GM23248 (cell line): ENCODE measurements around the gene CPLX1. TPM values are rescaled to one million over a fixed set of nuclear protein-coding genes. Genes with fewer than 3 reads are reported as not detected.

Source experiments
- DNase-seq: peaks from one replicate; pipeline ENCODE4 v3.0.0-alpha.2; 2015
- H2AFZ ChIP-seq: fragments of 200-600 bp; sonication (generic); 2 replicates; pipeline ENCODE4 v1.6.1; 2016; ENCODE audit warnings: antibody characterized with exemption
- H3F3A ChIP-seq: fragments of 200-600 bp; sonication (generic); 2 replicates; pipeline ENCODE4 v1.6.1; 2016; ENCODE audit warnings: mild to moderate bottlenecking, antibody characterized with exemption, mixed run types; ENCODE audit not compliant: insufficient read depth
- H3K27ac ChIP-seq: fragments of 200-600 bp; sonication (generic); 2 replicates; pipeline ENCODE4 v1.5.1; 2016; ENCODE audit warnings: mild to moderate bottlenecking
- H3K27me3 ChIP-seq: fragments of 200-600 bp; sonication (generic); replicated peaks from 2 replicates; pipeline ENCODE4 v1.6.1; 2016; ENCODE audit warnings: mild to moderate bottlenecking; ENCODE audit not compliant: insufficient read depth
- H3K36me3 ChIP-seq: fragments of 200-600 bp; sonication (generic); 2 replicates; pipeline ENCODE4 v1.6.1; 2016; ENCODE audit warnings: low read depth, mild to moderate bottlenecking
- H3K4me1 ChIP-seq: fragments of 200-600 bp; sonication (generic); 2 replicates; pipeline ENCODE4 v1.6.1; 2016; ENCODE audit warnings: mild to moderate bottlenecking; ENCODE audit not compliant: insufficient read depth
- H3K4me2 ChIP-seq: fragments of 200-600 bp; sonication (generic); one replicate; pipeline ENCODE4 v1.6.1; 2016; ENCODE audit warnings: mild to moderate bottlenecking; ENCODE audit not compliant: unreplicated experiment
- H3K4me3 ChIP-seq: fragments of 200-600 bp; sonication (generic); 2 replicates; pipeline ENCODE4 v1.5.1; 2016; ENCODE audit warnings: mild to moderate bottlenecking
- H3K79me2 ChIP-seq: fragments of 200-600 bp; sonication (generic); 2 replicates; pipeline ENCODE4 v1.6.1; 2016; ENCODE audit warnings: mild to moderate bottlenecking; ENCODE audit not compliant: insufficient read depth
- H3K9ac ChIP-seq: fragments of 200-600 bp; sonication (generic); 2 replicates; pipeline ENCODE4 v1.6.1; 2016; ENCODE audit warnings: mild to moderate bottlenecking
- H3K9me2 ChIP-seq: fragments of 200-600 bp; sonication (generic); 2 replicates; pipeline ENCODE4 v1.6.1; 2016; ENCODE audit warnings: mixed run types, mild to moderate bottlenecking, moderate library complexity; ENCODE audit not compliant: insufficient read depth
- H3K9me3 ChIP-seq: fragments of 200-600 bp; sonication (generic); one replicate; pipeline ENCODE4 v1.6.1; 2017; ENCODE audit warnings: low read depth
- H4K20me1 ChIP-seq: fragments of 200-600 bp; sonication (generic); 2 replicates; pipeline ENCODE4 v1.6.0; 2016; ENCODE audit not compliant: insufficient read depth
- EZH2 ChIP-seq: fragments of 200-600 bp; sonication (generic); IDR thresholded peaks from 2 replicates; pipeline ENCODE4 v1.6.1; 2018; ENCODE audit warnings: antibody characterized with exemption, mild to moderate bottlenecking; ENCODE audit not compliant: insufficient read depth, poor library complexity, severe bottlenecking
- EZH2phosphoT487 ChIP-seq: fragments of 200-600 bp; sonication (generic); IDR thresholded peaks from 2 replicates; pipeline ENCODE4 v1.6.1; 2018; ENCODE audit warnings: antibody characterized with exemption, moderate library complexity, mild to moderate bottlenecking, low read depth; ENCODE audit not compliant: insufficient read depth
- WGBS, 2 experiments: methylation state at CpG; one replicate each; pipeline ENCODE4 v1.1.6; 2015 to 2017; ENCODE audit warnings: low lambda C conversion rate in 2 of 2, low coverage in 1 of 2; ENCODE audit errors: missing lambda C conversion rate in 2 of 2; 5-methylcytosine and 5-hydroxymethylcytosine counted together
- in situ Hi-C: fragments of 300-500 bp; cut with MboI; formaldehyde crosslinking; loops from 2 replicates; pipeline ENCODE4 v1.15.0; 2020
- polyA plus RNA-seq: library from polyadenylated mRNA; unstranded; fragments of >200 nt; fragmentation: Nextera tagmentation; extraction: Ambion mirVana; gene quantifications from 2 replicates; pipeline ENCODE4 v1.2.1, GENCODE V29; 2016
- total RNA-seq: library from RNA; depleted of rRNA; stranded (reverse); fragments of >200 nt; shearing (Covaris generic); gene quantifications from 2 replicates; pipeline ENCODE4 v1.2.3, GENCODE V29; 2014

CPLX1 gene
- total and polyA plus RNA-seq, 2 experiments from 2014 or later: not detected

- WGBS, 2 experiments: 94 to 96% methylated on average over 11 of the region's 11 CpGs
- H3K27ac ChIP-seq: no peak overlapping the region
- H3K9ac ChIP-seq: no peak overlapping the region
- no peaks in the 10 kb centered on the region for H3K79me2 ChIP-seq
- no peaks in the 10 kb centered on the region for H4K20me1 ChIP-seq
- no peaks in the 10 kb centered on the region for H3K9me2 ChIP-seq
- no peaks in the 10 kb centered on the region for H3F3A ChIP-seq
- no peaks in the 10 kb centered on the region for H3K27me3 ChIP-seq
- in situ Hi-C loops: no loop called here
- H3K9me3 ChIP-seq: no peaks in the 10 kb centered on the region
- no peaks in the 10 kb centered on the region for H3K4me1 ChIP-seq
- no peak for TF ChIP-seq EZH2
- no peak for TF ChIP-seq EZH2phosphoT487
- H3K36me3 ChIP-seq: peaks cover 15% of the 10 kb centered on the region
- no peak overlapping the region for H3K4me3 ChIP-seq
- no peak overlapping the region for H3K4me2 ChIP-seq
- no peak for DNase-seq
- no peak overlapping the region for H2AFZ ChIP-seq
These were observed 28.4 kb upstream of the CPLX1 start for GRCh38 chr4:854356-854755.

GRCh38 chr4:853416-853781 lies 27.5 kb upstream of the CPLX1 start:
- no peak for TF ChIP-seq EZH2
- TF ChIP-seq EZH2phosphoT487: no peak
- no peak for DNase-seq
- Histone ChIP-seq H3K79me2 (no peaks in the 10 kb centered on the region), H3K4me1 (no peaks in the 10 kb centered on the region), H4K20me1 (no peaks in the 10 kb centered on the region), H3K36me3 (peaks cover 17% of the 10 kb centered on the region), H3K4me3 (no peak overlapping the region), H3K9ac (no peak overlapping the region), H3K9me2 (no peaks in the 10 kb centered on the region), H3K9me3 (no peaks in the 10 kb centered on the region), H2AFZ (no peak overlapping the region), H3K27ac (no peak overlapping the region), H3K4me2 (no peak overlapping the region), H3K27me3 (no peaks in the 10 kb centered on the region), H3F3A (no peaks in the 10 kb centered on the region)
- 96 to 97% methylated on average over 23 to 33 of the region's 33 CpGs for WGBS, 2 experiments
- in situ Hi-C loops: no loop called here

GRCh38 chr4:851701-852430 lies 25.9 kb upstream of the CPLX1 start:
- Histone ChIP-seq H3K4me1 (no peaks in the 10 kb centered on the region), H3K79me2 (no peaks in the 10 kb centered on the region), H3K36me3 (peaks cover 8% of the 10 kb centered on the region), H4K20me1 (no peaks in the 10 kb centered on the region), H3K9me3 (no peaks in the 10 kb centered on the region), H3K4me3 (no peak overlapping the region), H2AFZ (no peak overlapping the region), H3K9me2 (no peaks in the 10 kb centered on the region), H3F3A (no peaks in the 10 kb centered on the region), H3K27ac (no peak overlapping the region), H3K4me2 (no peak overlapping the region), H3K27me3 (no peaks in the 10 kb centered on the region), H3K9ac (no peak overlapping the region)
- no peak for DNase-seq
- WGBS, 2 experiments: 94 to 95% methylated on average over 31 to 32 of the region's 33 CpGs
- no peak for TF ChIP-seq EZH2
- TF ChIP-seq EZH2phosphoT487: no peak
- in situ Hi-C loops: no loop called here

GRCh38 chr4:850323-850945 lies 24.5 kb upstream of the CPLX1 start:
- WGBS, 2 experiments: 92% methylated on average over 10 to 16 of the region's 18 CpGs

More at GRCh38 chr4:850323-850945, 24.5 kb upstream of the CPLX1 start:
- Histone ChIP-seq H3K4me1 (peaks cover 8% of the 10 kb centered on the region), H3F3A (no peaks in the 10 kb centered on the region), H3K79me2 (no peaks in the 10 kb centered on the region), H3K9me3 (no peaks in the 10 kb centered on the region), H3K27me3 (no peaks in the 10 kb centered on the region), H3K27ac (no peak overlapping the region), H3K9ac (no peak overlapping the region), H3K9me2 (no peaks in the 10 kb centered on the region), H3K36me3 (peaks cover 4% of the 10 kb centered on the region; the same call in 1 of the 2 replicates), H3K4me2 (no peak overlapping the region), H4K20me1 (no peaks in the 10 kb centered on the region), H2AFZ (no peak overlapping the region), H3K4me3 (no peak overlapping the region)
- in situ Hi-C loops: no loop called here
- TF ChIP-seq EZH2 (no peak), EZH2phosphoT487 (no peak)
- no peak for DNase-seq
